ENCODE data around the gene RAB3IL1.
A peak's percentile ranks its signal among the peaks of the same experiment; 100 is the strongest.

Gene RAB3IL1

GRCh38 chr11:61949169-61950034 lies 32.0 kb upstream of the RAB3IL1 start:
- H3K27ac ChIP-seq, result peak overlapping the region; percentile 32
- H3K4me2 ChIP-seq, result peak overlapping the region; percentile 34

GRCh38 chr11:61948505-61948904 lies 31.1 kb upstream of the RAB3IL1 start:
- H3K9ac ChIP-seq, result no peak overlapping the region
- H4K20me1 ChIP-seq (ENCODE audit: insufficient read depth), result no peaks in the 10 kb centered on the region
- H3K4me3 ChIP-seq (IDR thresholded peaks at IDR 0.05; ENCODE audit: insufficient read depth, low read depth, low read length), result no peak overlapping the region
- no peaks in the 10 kb centered on the region for H3K36me3 ChIP-seq (ENCODE audit: insufficient read depth)
- H3K4me1 ChIP-seq (ENCODE audit: low read depth, poor library complexity, severe bottlenecking), result peaks cover 32% of the 10 kb centered on the region
- H3K4me2 ChIP-seq, result no peak overlapping the region
- no peak overlapping the region for H3K27ac ChIP-seq
- H3K27me3 ChIP-seq (ENCODE audit: insufficient read depth, low read depth), result no peaks in the 10 kb centered on the region
- no peak overlapping the region for H2AFZ ChIP-seq (ENCODE audit: low read depth)
- no peak for TF ChIP-seq CTCF (conservative IDR thresholded peaks at IDR 0.05; ENCODE audit: low read depth, low read length)
- H3K79me2 ChIP-seq (ENCODE audit: insufficient read depth, low read depth), result no peaks in the 10 kb centered on the region

More at GRCh38 chr11:61949169-61950034, 32.0 kb upstream of the RAB3IL1 start:
- H3K4me1 ChIP-seq (ENCODE audit: low read depth, poor library complexity, severe bottlenecking), result peaks cover 32% of the 10 kb centered on the region
- H2AFZ ChIP-seq (ENCODE audit: low read depth), result peak overlapping the region; percentile 64
- TF ChIP-seq CTCF (conservative IDR thresholded peaks at IDR 0.05; ENCODE audit: low read depth, low read length), result no peak
- H3K36me3 ChIP-seq (ENCODE audit: insufficient read depth), result no peaks in the 10 kb centered on the region
- H3K4me3 ChIP-seq (IDR thresholded peaks at IDR 0.05; ENCODE audit: insufficient read depth, low read depth, low read length), result no peak overlapping the region
- H3K27me3 ChIP-seq (ENCODE audit: insufficient read depth, low read depth), result no peaks in the 10 kb centered on the region
- H4K20me1 ChIP-seq (ENCODE audit: insufficient read depth), result no peaks in the 10 kb centered on the region
- H3K79me2 ChIP-seq (ENCODE audit: insufficient read depth, low read depth), result no peaks in the 10 kb centered on the region
- H3K9ac ChIP-seq, result no peak overlapping the region

GRCh38 chr11:61947486-61948210 lies 30.3 kb upstream of the RAB3IL1 start:
- Histone ChIP-seq H3K79me2 (ENCODE audit: insufficient read depth, low read depth) (no peaks in the 10 kb centered on the region), H3K27me3 (ENCODE audit: insufficient read depth, low read depth) (no peaks in the 10 kb centered on the region), H4K20me1 (ENCODE audit: insufficient read depth) (no peaks in the 10 kb centered on the region), H3K36me3 (ENCODE audit: insufficient read depth) (no peaks in the 10 kb centered on the region), H3K4me1 (ENCODE audit: low read depth, poor library complexity, severe bottlenecking) (peaks cover 32% of the 10 kb centered on the region), H3K9ac (no peak overlapping the region), H2AFZ (ENCODE audit: low read depth) (peak overlapping the region; percentile 64; the same call in 1 of the 2 replicates), H3K4me2 (no peak overlapping the region), H3K4me3 (IDR thresholded peaks at IDR 0.05; ENCODE audit: insufficient read depth, low read depth, low read length) (no peak overlapping the region), H3K27ac (no peak overlapping the region)
- TF ChIP-seq CTCF (conservative IDR thresholded peaks at IDR 0.05; ENCODE audit: low read depth, low read length), result peak; percentile 87

GRCh38 chr11:61946894-61947293 lies 29.5 kb upstream of the RAB3IL1 start:
- Histone ChIP-seq H4K20me1 (ENCODE audit: insufficient read depth) (no peaks in the 10 kb centered on the region), H3K9ac (no peak overlapping the region), H3K4me1 (ENCODE audit: low read depth, poor library complexity, severe bottlenecking) (peaks cover 32% of the 10 kb centered on the region), H3K27ac (no peak overlapping the region), H3K36me3 (ENCODE audit: insufficient read depth) (no peaks in the 10 kb centered on the region), H3K4me3 (IDR thresholded peaks at IDR 0.05; ENCODE audit: insufficient read depth, low read depth, low read length) (no peak overlapping the region), H3K79me2 (ENCODE audit: insufficient read depth, low read depth) (no peaks in the 10 kb centered on the region), H3K27me3 (ENCODE audit: insufficient read depth, low read depth) (no peaks in the 10 kb centered on the region), H2AFZ (ENCODE audit: low read depth) (no peak overlapping the region), H3K4me2 (no peak overlapping the region)
- no peak for TF ChIP-seq CTCF (conservative IDR thresholded peaks at IDR 0.05; ENCODE audit: low read depth, low read length)

Data from KMS-11 (cell line).